Thoracic aorta (tissue), 2 donors: ENCODE data around the gene PHLDB2. TPM values are rescaled to one million over a fixed set of nuclear protein-coding genes. Genes with fewer than 3 reads are reported as not detected.

Experiments
- ATAC-seq: fragments of 150-250 bp; one replicate; pipeline ENCODE4 v1.8.0; 2017; ENCODE audit warnings: low read depth; ENCODE audit not compliant: insufficient number of reproducible peaks, low FRiP score
- DNase-seq: peaks from one replicate; pipeline ENCODE4 v3.0.0-alpha.2; 2020; ENCODE audit warnings: low spot score
- H3K27ac ChIP-seq, 2 donors: fragments of 200-600 bp; sonication (generic); 1 replicate in 1 of 2; 2 replicates in 1 of 2; pipeline ENCODE4 v1.5.1; 2016; ENCODE audit warnings: mild to moderate bottlenecking in 2 of 2, moderate library complexity in 2 of 2
- H3K27me3 ChIP-seq: fragments of 200-600 bp; sonication (generic); replicated peaks from 2 replicates; pipeline ENCODE4 v1.6.0; 2016; ENCODE audit warnings: mild to moderate bottlenecking; ENCODE audit not compliant: insufficient read depth
- H3K36me3 ChIP-seq: fragments of 200-600 bp; sonication (generic); one replicate; pipeline ENCODE4 v1.5.1; 2016
- H3K4me1 ChIP-seq, 2 donors: fragments of 200-600 bp; sonication (generic); 1 replicate in 1 of 2; 2 replicates in 1 of 2; pipeline versions ENCODE4 v1.5.1 to v1.6.0; 2016; ENCODE audit warnings: low read depth in 2 of 2, mild to moderate bottlenecking in 1 of 2; ENCODE audit not compliant: control insufficient read depth in 1 of 2
- H3K4me3 ChIP-seq: fragments of 200-600 bp; sonication (generic); 2 replicates; pipeline ENCODE4 v1.5.1; 2016; ENCODE audit warnings: mild to moderate bottlenecking
- H3K9me3 ChIP-seq: fragments of 200-600 bp; sonication (generic); 2 replicates; pipeline ENCODE4 v1.5.1; 2016
- CTCF ChIP-seq: fragments of 200-600 bp; sonication (generic); IDR thresholded peaks from one replicate; pipeline ENCODE4 v1.5.1; 2019; ENCODE audit warnings: antibody characterized with exemption
- total RNA-seq, 2 donors: library from RNA; depleted of rRNA; stranded (reverse); fragments of >200 nt; gene quantifications; one replicate each; pipeline versions ENCODE4 v1.1.0 to v1.2.3, GENCODE V29; 2016

PHLDB2 gene
- total RNA-seq, 2 donors from 2014 or later, result 99.0 to 140 TPM

DNA sequence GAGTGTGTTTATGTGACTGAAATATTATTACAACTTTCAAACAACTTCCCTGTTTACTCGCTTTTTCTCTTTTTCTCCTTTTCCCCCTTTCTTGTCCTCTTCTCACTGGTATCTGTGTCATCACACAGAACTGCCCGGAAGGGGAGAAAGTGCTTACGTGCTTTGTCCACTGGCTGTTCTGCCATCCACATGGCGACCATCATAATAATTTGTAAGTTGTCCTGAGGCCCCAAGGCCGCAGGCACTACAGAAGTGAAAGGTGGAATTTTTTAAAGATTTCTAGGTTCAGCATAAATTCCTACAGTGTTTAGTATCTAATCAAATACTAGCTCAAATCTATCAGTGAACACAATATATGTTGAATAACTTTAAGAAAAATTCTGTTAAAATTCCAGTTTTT lies 93.0 kb downstream of the PHLDB2 start:
- no peak for TF ChIP-seq CTCF
- peaks cover 10% of the 10 kb centered on the region for H3K36me3 ChIP-seq
- H3K27me3 ChIP-seq, result no peaks in the 10 kb centered on the region

GRCh38 chr3:111952866-111953450 lies 93.9 kb downstream of the PHLDB2 start:
- no peak for TF ChIP-seq CTCF
- Histone ChIP-seq H3K27ac (no peak overlapping the region), H3K9me3 (no peaks in the 10 kb centered on the region), H3K27me3 (no peaks in the 10 kb centered on the region), H3K4me1 (peaks cover 0 to 4% of the 10 kb centered on the region in 2 donors), H3K36me3 (peaks cover 10% of the 10 kb centered on the region), H3K4me3 (no peak overlapping the region)
- DNase-seq, result no peak
- no peak for ATAC-seq

More for the DNA sequence above, 93.0 kb downstream of the PHLDB2 start:
- DNase-seq (no peak), ATAC-seq (no peak)
- H3K27ac ChIP-seq, result no peak overlapping the region
- peaks cover 0 to under 1% of the 10 kb centered on the region in 2 donors for H3K4me1 ChIP-seq
- H3K4me3 ChIP-seq, result no peak overlapping the region
- no peaks in the 10 kb centered on the region for H3K9me3 ChIP-seq

DNA sequence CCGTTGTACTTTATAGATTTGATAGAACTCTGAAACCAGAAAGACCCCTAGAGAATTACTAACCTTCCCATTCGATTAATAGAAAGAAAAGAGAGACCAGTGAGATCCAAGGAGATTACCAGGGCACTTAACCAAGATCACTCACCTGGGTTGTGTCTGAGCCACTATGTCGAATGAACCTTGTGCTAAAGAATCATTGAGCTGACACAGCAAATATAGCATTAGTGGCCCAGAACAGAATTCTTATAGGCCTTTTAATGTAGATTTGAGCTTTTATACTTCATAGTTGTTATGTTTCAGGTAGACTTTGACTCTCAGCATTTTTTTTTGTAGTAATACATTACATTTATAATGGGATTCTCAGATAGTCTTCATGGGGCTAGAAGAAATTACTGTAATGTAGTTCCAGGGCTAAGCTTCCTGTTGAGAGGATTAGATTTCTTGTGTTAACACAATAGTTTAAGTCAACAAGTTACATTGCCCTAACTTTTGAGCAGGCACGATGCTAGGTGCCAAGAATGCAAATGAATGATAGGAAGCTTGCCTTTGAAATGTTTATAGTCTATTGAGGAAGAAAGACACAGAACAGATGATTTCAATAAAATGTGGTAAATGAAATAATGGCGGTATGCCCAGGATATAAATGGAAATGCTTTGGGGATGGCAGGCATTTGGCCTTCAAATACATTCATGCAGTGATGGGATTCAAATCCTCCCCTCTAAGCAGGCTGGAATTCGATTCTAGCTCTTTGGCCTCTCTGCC lies 95.3 kb downstream of the PHLDB2 start:
- DNase-seq (no peak), ATAC-seq (no peak)
- Histone ChIP-seq H3K27ac (no peak overlapping the region), H3K9me3 (no peaks in the 10 kb centered on the region), H3K27me3 (no peaks in the 10 kb centered on the region), H3K36me3 (peaks cover 10% of the 10 kb centered on the region), H3K4me3 (no peak overlapping the region), H3K4me1 (peaks cover 0 to 4% of the 10 kb centered on the region in 2 donors)
- TF ChIP-seq CTCF, result no peak

- H3K27ac ChIP-seq, result no peak overlapping the region
- DNase-seq (no peak), ATAC-seq (no peak)
- H3K27me3 ChIP-seq, result no peaks in the 10 kb centered on the region
- no peak overlapping the region for H3K4me3 ChIP-seq
- peaks cover 10% of the 10 kb centered on the region for H3K36me3 ChIP-seq
- no peaks in the 10 kb centered on the region for H3K9me3 ChIP-seq
- TF ChIP-seq CTCF, result no peak
- H3K4me1 ChIP-seq, result peaks cover 0 to 4% of the 10 kb centered on the region in 2 donors
Observed at GRCh38 chr3:111955876-111956275, 96.8 kb downstream of the PHLDB2 start.

GRCh38 chr3:111956449-111956848 lies 97.4 kb downstream of the PHLDB2 start:
- DNase-seq (no peak), ATAC-seq (no peak)
- Histone ChIP-seq H3K27me3 (no peaks in the 10 kb centered on the region), H3K36me3 (peaks cover 10% of the 10 kb centered on the region), H3K27ac (no peak overlapping the region), H3K9me3 (no peaks in the 10 kb centered on the region), H3K4me1 (peaks cover 0 to 4% of the 10 kb centered on the region in 2 donors), H3K4me3 (no peak overlapping the region)
- TF ChIP-seq CTCF, result no peak
